GM12891 (cell line): ENCODE measurements around the gene SETBP1.

Experiments used
- POLR2A ChIP-seq: IDR thresholded peaks from 2 replicates; pipeline ENCODE4 v1.6.1; 2011; ENCODE audit warnings: low read depth, low read length, control low read depth
- POLR2AphosphoS5 ChIP-seq: IDR thresholded peaks from 2 replicates; pipeline ENCODE4 v1.6.1; 2011; ENCODE audit warnings: low read depth, low read length, control low read depth
- POU2F2 ChIP-seq: IDR thresholded peaks from 2 replicates; pipeline ENCODE4 v1.6.1; 2011; ENCODE audit warnings: low read depth, mild to moderate bottlenecking, control low read depth, low read length, moderate library complexity
- TAF1 ChIP-seq: IDR thresholded peaks from 2 replicates; pipeline ENCODE4 v1.6.1; 2011; ENCODE audit warnings: low read depth, low read length, control low read depth

DNA sequence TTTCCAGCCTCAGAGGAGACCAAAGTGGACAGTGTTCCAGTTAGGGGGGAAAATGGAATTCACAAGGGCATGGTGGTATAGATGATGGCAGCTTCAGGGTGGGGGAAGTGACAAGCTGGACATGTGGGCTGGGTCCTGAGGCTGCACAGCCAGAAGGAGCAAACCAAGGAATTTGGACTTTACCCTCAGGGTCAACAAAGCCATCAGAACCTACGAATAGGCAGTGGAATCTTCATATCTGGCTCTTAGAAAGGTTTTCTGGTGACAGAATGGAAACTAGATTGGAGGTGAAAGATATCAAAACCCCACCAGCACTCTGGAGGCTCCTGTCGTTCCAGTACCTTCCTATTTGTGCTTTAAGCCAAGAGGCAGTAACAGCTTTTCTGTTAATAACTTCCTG lies 127.1 kb downstream of the SETBP1 start:
- TF ChIP-seq POLR2A: no peak
- no peak for TF ChIP-seq POLR2AphosphoS5
- TF ChIP-seq TAF1: no peak
- no peak for TF ChIP-seq POU2F2
